IPS-NIHi7 (cell line): ENCODE measurements around the gene PCDHA7.
"Not testable (repeated sequence)": the region's sequence is repeated elsewhere in the genome, so short reads cannot be mapped to it uniquely, and the experiment has no call there.

Source experiments
- DNase-seq: peaks from one replicate; pipeline ENCODE4 v3.0.0; 2012; ENCODE audit warnings: mixed read lengths; ENCODE audit errors: extremely low spot score

Gene PCDHA7, protein sequence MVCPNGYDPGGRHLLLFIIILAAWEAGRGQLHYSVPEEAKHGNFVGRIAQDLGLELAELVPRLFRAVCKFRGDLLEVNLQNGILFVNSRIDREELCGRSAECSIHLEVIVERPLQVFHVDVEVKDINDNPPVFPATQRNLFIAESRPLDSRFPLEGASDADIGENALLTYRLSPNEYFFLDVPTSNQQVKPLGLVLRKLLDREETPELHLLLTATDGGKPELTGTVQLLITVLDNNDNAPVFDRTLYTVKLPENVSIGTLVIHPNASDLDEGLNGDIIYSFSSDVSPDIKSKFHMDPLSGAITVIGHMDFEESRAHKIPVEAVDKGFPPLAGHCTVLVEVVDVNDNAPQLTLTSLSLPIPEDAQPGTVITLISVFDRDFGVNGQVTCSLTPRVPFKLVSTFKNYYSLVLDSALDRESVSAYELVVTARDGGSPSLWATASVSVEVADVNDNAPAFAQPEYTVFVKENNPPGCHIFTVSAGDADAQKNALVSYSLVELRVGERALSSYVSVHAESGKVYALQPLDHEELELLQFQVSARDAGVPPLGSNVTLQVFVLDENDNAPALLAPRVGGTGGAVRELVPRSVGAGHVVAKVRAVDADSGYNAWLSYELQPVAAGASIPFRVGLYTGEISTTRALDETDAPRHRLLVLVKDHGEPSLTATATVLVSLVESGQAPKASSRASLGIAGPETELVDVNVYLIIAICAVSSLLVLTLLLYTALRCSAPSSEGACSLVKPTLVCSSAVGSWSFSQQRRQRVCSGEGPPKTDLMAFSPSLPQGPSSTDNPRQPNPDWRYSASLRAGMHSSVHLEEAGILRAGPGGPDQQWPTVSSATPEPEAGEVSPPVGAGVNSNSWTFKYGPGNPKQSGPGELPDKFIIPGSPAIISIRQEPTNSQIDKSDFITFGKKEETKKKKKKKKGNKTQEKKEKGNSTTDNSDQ

DNA sequence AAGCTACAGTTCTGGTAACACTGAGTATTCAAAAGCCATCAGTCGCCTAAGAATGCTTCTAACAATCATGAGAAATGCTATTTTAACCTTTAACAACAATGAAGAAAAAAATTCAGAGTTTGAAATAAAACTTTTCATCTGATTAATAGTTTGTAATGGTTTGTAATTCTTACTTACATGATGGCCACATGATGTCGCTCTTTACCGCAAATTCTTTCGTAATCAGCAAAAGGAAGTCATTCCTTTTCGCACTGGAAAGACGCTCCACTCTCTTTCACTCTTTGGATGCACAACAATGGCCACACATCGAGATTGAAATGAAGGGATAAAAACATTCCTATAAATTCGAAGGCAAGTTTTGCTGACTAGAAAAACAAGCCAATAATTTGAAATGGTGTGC is at the start of gene PCDHA7:
Gene PCDHA7 (plus strand): TSS at position 277 of the 400 bp plus-strand sequence. CDS start 115 bp downstream, at position 392.
- DNase-seq: no peak

DNA sequence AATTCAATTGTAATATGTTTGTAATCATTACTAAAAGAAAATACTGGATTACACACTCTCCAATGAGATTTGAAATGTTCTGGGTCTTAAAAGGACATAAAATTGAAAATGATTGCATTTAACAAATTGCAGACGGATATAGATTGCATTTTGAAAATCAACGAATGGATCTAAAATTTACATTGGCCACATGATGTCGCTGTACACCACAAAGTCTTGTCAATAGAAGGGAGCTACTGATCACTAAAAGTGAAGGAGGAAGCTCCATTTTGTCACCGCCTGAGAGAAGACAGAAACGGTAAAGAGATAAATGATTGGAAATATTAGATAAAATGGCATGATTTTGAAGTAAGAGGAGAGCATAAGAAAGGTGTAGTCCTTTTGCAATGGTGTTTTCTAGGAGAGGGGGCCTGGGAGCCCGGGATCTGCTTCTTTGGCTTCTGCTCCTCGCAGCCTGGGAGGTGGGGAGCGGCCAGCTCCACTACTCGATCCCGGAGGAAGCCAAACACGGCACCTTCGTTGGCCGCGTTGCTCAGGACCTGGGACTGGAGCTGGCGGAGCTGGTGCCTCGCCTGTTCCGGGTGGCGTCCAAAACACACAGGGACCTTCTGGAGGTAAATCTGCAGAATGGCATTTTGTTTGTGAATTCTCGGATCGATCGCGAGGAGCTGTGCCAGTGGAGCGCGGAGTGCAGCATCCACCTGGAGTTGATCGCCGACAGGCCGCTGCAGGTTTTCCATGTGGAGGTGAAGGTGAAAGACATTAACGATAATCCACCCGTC is 48.0 kb upstream of the PCDHA7 start, which contains the start of gene PCDHA1:
Gene PCDHA1 (plus strand): TSS at position 236 of the 782 bp plus-strand sequence.
- DNase-seq: peak; percentile 31

DNA sequence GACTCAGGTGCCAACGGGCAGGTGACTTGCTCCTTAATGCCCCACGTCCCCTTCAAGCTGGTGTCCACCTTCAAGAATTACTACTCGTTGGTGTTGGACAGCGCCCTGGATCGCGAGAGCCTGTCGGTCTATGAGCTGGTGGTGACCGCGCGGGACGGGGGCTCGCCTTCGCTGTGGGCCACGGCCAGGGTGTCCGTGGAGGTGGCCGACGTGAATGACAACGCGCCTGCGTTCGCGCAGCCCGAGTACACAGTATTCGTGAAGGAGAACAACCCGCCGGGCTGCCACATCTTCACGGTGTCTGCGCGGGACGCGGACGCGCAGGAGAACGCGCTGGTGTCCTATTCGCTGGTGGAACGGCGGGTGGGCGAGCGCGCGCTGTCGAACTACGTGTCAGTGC is 46.6 kb upstream of the PCDHA7 start:
- DNase-seq: not testable (repeated sequence)

DNA sequence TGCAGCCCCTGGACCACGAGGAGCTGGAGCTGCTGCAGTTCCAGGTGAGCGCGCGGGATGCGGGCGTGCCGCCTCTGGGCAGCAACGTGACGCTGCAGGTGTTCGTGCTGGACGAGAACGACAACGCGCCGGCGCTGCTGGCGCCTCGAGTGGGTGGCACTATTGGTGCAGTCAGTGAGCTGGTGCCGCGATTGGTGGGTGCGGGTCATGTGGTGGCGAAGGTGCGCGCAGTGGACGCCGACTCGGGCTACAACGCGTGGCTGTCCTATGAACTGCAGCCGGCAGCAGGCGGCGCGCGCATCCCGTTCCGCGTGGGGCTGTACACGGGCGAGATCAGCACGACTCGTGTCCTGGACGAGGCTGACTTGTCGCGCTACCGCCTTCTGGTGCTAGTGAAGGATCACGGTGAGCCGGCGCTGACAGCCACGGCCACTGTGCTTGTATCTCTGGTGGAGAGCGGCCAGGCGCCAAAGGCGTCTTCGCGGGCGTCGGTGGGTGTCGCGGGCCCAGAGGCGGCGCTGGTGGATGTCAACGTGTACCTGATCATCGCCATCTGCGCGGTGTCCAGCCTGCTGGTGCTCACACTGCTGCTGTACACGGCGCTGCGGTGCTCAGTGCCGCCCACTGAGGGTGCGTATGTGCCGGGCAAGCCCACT is 46.1 kb upstream of the PCDHA7 start:
- DNase-seq: not testable (repeated sequence)

DNA sequence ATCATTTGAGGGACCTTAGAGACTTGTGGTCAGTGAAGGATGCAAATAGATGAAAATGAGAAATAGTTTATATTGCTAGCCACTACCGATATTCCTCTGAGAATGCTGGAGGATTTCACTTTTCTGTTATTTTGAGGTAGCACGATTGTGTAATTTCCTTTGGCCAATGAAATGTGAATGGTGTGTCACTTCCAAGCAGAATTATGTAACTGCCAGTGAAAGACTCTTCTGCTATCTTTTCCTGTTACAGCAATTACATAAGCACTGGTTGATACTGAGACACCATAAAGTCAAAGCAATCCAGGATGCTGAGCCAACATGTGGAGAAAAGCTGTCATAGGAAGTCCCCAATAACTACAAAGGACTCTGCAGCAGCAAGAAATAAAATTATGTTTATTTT is 43.0 kb upstream of the PCDHA7 start:
- DNase-seq: no peak

DNA sequence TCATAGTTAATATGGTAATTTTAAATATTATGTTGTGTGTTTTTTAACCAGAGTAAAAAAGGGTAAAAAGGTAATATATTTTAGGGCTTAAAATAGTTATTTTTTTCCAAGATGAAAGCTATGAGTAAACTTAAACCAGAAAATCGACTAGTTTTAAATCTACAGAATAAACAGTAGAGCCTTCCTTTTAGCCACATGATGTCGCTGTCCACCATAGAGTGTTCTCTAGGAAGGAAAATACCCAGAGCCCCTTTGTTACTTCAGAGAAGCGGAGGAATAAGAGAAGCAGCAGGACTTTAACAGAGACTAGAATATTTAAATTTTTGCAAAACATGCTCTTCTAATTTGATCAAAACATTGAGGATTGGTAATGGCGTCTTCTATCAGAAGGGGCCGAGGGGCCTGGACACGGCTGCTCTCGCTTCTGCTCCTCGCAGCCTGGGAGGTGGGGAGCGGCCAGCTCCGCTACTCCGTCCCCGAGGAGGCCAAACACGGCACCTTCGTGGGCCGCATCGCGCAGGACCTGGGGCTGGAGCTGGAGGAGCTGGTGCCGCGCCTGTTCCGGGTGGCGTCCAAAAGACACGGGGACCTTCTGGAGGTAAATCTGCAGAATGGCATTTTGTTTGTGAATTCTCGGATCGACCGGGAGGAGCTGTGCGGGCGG is 39.3 kb upstream of the PCDHA7 start, which contains the start of gene PCDHA2:
Gene PCDHA2 (plus strand): TSS at position 258 of the 664 bp plus-strand sequence.
- peak; percentile 38 for DNase-seq

DNA sequence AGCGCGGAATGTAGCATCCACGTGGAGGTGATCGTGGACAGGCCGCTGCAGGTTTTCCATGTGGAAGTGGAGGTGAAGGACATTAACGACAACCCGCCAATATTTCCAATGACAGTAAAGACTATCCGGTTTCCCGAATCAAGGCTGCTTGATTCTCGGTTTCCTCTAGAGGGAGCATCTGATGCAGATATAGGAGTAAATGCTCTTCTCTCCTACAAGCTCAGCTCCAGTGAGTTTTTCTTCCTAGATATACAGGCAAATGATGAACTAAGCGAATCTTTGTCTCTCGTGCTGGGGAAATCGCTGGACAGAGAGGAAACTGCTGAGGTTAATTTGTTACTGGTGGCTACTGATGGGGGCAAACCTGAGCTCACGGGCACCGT is 38.8 kb upstream of the PCDHA7 start:
- peak; percentile 59 for DNase-seq

DNA sequence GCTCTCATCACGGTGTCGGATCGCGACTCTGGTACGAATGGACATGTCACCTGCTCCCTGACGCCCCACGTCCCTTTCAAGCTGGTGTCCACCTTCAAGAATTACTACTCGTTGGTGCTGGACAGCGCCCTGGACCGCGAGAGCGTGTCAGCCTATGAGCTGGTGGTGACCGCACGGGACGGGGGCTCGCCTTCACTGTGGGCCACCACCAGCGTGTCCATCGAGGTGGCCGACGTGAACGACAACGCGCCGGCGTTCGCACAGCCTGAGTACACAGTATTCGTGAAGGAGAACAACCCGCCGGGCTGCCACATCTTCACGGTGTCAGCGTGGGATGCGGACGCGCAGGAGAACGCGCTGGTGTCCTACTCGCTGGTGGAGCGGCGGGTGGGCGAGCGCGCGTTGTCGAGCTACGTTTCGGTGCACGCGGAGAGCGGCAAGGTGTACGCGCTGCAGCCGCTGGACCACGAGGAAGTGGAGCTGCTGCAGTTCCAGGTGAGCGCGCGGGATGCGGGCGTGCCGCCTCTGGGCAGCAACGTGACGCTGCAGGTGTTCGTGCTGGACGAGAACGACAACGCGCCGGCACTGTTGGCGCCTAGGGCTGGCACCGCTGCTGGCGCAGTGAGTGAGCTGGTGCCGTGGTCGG is 37.9 kb upstream of the PCDHA7 start:
- DNase-seq: not testable (repeated sequence)

DNA sequence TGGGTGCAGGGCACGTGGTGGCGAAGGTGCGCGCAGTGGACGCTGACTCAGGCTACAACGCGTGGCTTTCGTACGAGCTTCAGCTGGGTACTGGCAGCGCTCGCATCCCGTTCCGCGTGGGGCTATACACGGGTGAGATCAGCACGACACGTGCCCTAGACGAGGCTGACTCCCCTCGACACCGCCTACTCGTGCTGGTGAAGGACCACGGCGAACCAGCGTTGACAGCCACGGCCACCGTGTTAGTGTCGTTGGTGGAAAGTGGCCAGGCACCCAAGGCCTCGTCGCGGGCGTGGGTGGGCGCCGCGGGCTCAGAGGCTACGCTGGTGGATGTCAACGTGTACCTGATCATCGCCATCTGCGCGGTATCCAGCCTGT is 37.4 kb upstream of the PCDHA7 start:
- no peak for DNase-seq

DNA sequence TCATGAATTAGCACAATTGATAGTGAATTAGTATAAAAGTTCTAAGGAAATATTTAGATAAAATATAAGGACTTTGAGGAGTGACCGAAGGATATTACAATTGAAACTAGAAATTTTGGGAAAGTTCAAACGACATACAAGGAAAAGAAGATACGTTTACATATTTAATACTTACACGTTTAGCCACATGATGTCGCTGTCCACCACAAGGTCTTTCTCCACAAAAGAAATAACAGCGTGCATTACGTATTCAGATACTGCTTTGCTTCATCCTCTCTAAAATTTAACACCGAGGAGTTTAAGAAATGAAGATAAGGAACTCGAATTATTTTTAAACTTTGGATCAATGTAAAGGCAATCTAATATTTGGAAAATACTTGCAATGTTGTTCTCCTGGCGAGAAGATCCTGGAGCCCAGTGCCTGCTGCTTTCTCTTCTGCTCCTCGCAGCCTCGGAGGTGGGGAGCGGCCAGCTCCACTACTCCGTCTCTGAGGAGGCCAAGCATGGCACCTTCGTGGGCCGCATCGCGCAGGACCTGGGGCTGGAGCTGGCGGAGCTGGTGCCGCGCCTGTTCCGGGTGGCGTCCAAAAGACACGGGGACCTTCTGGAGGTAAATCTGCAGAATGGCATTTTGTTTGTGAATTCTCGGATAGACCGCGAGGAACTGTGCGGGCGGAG is 33.1 kb upstream of the PCDHA7 start, which contains the start of gene PCDHA3:
Gene PCDHA3 (plus strand): TSS at position 242 of the 678 bp plus-strand sequence.
- DNase-seq: no peak

DNA sequence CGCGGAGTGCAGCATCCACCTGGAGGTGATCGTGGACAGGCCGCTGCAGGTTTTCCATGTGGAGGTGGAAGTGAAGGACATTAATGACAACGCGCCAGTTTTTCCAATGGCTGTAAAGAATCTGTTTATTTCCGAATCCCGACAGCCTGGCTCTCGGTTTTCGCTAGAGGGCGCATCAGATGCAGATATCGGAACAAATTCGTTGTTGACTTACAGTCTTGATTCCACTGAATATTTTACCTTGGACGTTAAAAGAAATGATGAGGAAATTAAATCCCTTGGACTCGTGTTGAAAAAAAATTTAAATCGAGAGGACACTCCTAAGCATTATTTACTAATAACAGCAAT is 32.6 kb upstream of the PCDHA7 start:
- DNase-seq: no peak

DNA sequence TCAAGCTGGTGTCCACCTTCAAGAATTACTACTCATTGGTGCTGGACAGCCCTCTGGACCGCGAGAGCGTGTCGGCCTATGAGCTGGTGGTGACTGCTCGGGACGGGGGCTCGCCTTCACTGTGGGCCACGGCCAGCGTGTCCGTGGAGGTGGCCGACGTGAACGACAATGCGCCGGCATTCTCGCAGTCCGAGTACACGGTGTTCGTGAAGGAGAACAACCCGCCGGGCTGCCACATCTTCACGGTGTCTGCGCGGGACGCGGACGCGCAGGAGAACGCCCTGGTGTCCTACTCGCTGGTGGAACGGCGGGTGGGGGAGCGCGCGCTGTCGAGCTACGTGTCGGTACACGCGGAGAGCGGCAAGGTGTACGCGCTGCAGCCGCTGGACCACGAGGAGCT is 31.7 kb upstream of the PCDHA7 start:
- DNase-seq: not testable (repeated sequence)

DNA sequence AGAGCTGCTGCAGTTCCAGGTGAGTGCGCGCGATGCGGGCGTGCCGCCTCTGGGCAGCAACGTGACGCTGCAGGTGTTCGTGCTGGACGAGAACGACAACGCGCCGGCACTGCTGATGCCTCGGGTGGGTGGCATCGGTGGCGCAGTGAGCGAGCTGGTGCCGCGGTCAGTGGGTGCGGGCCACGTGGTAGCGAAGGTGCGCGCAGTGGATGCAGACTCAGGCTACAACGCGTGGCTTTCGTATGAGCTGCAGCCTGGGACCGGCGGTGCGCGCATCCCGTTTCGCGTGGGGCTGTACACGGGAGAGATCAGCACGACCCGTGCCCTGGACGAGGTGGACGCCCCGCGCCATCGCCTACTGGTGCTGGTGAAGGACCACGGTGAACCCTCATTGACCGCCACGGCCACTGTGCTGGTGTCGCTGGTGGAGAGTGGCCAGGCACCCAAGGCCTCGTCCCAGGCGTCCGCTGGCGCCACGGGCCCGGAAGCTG is 31.2 kb upstream of the PCDHA7 start:
- no peak for DNase-seq

DNA sequence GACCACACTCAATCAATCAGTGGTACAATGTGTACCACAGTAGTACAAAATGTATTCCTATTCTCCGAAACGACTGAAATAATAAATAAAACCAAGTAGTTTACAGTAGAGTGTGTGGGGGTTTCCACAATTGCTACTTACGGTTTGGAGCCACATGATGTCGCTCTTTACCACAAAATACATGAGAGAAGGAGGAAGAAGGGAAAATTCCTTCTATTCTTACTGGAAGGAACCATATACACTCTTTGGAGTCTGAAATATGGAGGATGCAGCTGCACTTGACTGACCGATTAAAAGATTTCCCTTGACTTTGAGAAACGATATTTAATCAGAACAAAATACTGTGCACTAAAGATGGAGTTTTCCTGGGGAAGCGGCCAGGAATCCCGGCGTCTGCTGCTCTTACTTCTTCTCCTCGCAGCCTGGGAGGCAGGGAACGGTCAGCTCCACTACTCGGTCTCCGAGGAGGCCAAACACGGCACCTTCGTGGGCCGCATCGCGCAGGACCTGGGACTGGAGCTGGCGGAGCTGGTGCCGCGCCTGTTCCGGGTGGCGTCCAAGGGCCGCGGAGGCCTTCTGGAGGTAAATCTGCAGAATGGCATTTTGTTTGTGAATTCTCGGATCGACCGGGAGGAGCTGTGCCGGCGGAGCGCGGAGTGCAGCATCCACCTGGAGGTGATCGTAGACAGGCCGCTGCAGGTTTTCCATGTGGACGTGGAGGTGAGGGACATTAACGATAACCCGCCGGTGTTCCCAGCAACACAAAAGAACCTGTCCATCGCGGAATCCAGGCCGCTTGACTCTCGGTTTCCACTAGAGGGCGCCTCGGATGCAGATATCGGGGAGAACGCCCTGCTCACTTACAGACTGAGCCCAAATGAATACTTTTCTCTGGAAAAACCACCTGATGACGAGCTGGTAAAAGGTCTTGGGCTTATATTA is 27.0 kb upstream of the PCDHA7 start, which contains the start of gene PCDHA4:
Gene PCDHA4 (plus strand): TSS at position 235 of the 942 bp plus-strand sequence.
- peak; percentile 57 for DNase-seq

DNA sequence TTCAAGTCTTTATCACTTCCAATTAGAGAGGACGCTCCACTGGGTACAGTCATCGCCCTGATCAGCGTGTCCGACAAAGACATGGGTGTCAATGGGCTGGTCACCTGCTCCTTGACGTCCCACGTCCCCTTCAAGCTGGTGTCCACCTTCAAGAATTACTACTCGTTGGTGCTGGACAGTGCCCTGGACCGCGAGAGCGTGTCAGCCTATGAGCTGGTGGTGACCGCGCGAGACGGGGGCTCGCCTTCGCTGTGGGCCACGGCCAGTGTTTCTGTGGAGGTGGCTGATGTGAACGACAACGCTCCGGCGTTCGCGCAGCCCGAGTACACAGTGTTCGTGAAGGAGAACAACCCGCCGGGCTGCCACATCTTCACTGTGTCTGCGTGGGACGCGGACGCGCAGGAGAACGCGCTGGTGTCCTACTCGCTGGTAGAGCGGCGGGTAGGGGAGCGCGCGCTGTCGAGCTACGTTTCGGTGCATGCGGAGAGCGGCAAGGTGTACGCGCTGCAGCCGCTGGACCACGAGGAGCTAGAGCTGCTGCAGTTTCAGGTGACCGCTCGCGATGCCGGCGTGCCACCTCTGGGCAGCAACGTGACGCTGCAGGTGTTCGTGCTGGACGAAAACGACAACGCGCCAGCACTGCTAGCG is 25.7 kb upstream of the PCDHA7 start:
- DNase-seq: not testable (repeated sequence)

DNA sequence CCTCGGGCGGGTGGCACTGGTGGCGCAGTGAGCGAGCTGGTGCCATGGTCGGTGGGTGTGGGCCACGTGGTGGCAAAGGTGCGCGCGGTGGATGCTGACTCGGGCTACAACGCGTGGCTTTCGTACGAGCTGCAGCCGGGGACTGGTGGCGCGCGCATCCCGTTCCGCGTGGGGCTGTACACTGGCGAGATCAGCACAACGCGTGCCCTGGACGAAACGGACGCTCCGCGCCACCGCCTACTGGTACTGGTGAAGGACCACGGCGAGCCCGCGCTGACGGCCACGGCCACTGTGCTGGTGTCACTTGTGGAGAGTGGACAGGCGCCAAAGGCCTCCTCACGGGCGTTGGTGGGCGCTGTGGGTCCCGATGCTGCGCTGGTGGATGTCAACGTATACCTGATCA is 25.2 kb upstream of the PCDHA7 start:
- DNase-seq: no peak
